ENCODE results near the gene ISOC1. TPM values are rescaled to one million over a fixed set of nuclear protein-coding genes. Genes with fewer than 3 reads are reported as not detected.

Gene ISOC1
- total and polyA plus RNA-seq, 2 donors (not counting 1 experiment from before 2014, with no cell fraction given), result 7.5 to 10.6 TPM

- H4K20me1 ChIP-seq (ENCODE audit: control insufficient read depth, insufficient read depth, low read length, poor library complexity, severe bottlenecking), result no peaks in the 10 kb centered on the region
- H3K4me3 ChIP-seq (ENCODE audit: control extremely low read depth in 1 of 5, extremely low read depth in 1 of 5, insufficient read depth in 1 of 5, low read depth in 2 of 5, low read length in 4 of 5), result no peak overlapping the region
- DNase-seq (no peak), ATAC-seq (ENCODE audit: low read depth) (no peak)
- Mint-ChIP-seq H3K4me1 (no peaks in the 10 kb centered on the region), H3K4me3 (no peak overlapping the region), H3K9me3 (ENCODE audit: insufficient read depth) (no peaks in the 10 kb centered on the region), H3K27me3 (no peaks in the 10 kb centered on the region), H3K27ac (no peak overlapping the region)
- no peak overlapping the region for H3K9ac ChIP-seq (ENCODE audit: low read length)
- no peak overlapping the region for H3K27ac ChIP-seq (ENCODE audit: low read length in 2 of 2)
- no peaks in the 10 kb centered on the region for H3K79me2 ChIP-seq (ENCODE audit: control insufficient read depth, insufficient read depth, low read length)
- TF ChIP-seq CTCF (IDR thresholded peaks at IDR 0.05), result no peak
- TF ChIP-seq EZH2 (IDR thresholded peaks at IDR 0.05; ENCODE audit: borderline replicate concordance, insufficient read depth, low read depth, low read length, poor library complexity, severe bottlenecking), result no peak
- H3K4me1 ChIP-seq (ENCODE audit: control insufficient read depth in 2 of 2, insufficient read depth in 2 of 2, low read length in 2 of 2), result no peaks in the 10 kb centered on the region
- H3K36me3 ChIP-seq (replicated peaks in 1 of 2; ENCODE audit: control extremely low read depth in 1 of 2, control insufficient read depth in 1 of 2, extremely low read depth in 1 of 2, insufficient read depth in 2 of 2, low read length in 1 of 2), result peaks cover 0 to 5% of the 10 kb centered on the region in 2 experiments
- no peaks in the 10 kb centered on the region for H3K27me3 ChIP-seq (replicated peaks in 1 of 4; ENCODE audit: control extremely low read depth in 1 of 4, control insufficient read depth in 3 of 4, insufficient read depth in 4 of 4, low read length in 3 of 4)
- H3K4me2 ChIP-seq (replicated peaks; ENCODE audit: low read depth, low read length, poor library complexity, severe bottlenecking), result no peak overlapping the region
- WGBS (ENCODE audit: insufficient coverage), result 88% methylated on average over 1 of the region's 10 CpGs
- intact Hi-C loops (cut with micrococcal nuclease), result no loop called here
- ChIA-PET CTCF (no interaction called here), POLR2A (no interaction called here)
- H3K9me3 ChIP-seq (ENCODE audit: control extremely low read depth in 1 of 3, control insufficient read depth in 2 of 3, insufficient read depth in 1 of 3, low read length in 2 of 3), result no peaks in the 10 kb centered on the region
- no peak overlapping the region for H2AFZ ChIP-seq (ENCODE audit: insufficient read depth, low read depth, low read length, poor library complexity, severe bottlenecking)
These were observed 20.1 kb downstream of the ISOC1 start for GRCh38 chr5:129114539-129115193.

GRCh38 chr5:129115680-129116079 is 21.1 kb downstream of the ISOC1 start:
- POLR2A ChIA-PET, result no interaction called here
- CTCF ChIA-PET, result no interaction called here
- no peak for ATAC-seq (ENCODE audit: low read depth)
- no peaks in the 10 kb centered on the region for H3K79me2 ChIP-seq (ENCODE audit: control insufficient read depth, insufficient read depth, low read length)
- no CpG with 5 or more reads among the region's 2 CpGs for WGBS (ENCODE audit: insufficient coverage)
- no peaks in the 10 kb centered on the region for H3K4me1 Mint-ChIP-seq
- no peak for TF ChIP-seq CTCF (IDR thresholded peaks at IDR 0.05)
- no peak for TF ChIP-seq EZH2 (IDR thresholded peaks at IDR 0.05; ENCODE audit: borderline replicate concordance, insufficient read depth, low read depth, low read length, poor library complexity, severe bottlenecking)
- H3K9me3 ChIP-seq (ENCODE audit: control extremely low read depth in 1 of 3, control insufficient read depth in 2 of 3, insufficient read depth in 1 of 3, low read length in 2 of 3), result no peaks in the 10 kb centered on the region
- no peaks in the 10 kb centered on the region for H4K20me1 ChIP-seq (ENCODE audit: control insufficient read depth, insufficient read depth, low read length, poor library complexity, severe bottlenecking)
- no peak for DNase-seq
- no peak overlapping the region for H3K4me2 ChIP-seq (replicated peaks; ENCODE audit: low read depth, low read length, poor library complexity, severe bottlenecking)
- intact Hi-C loops (cut with micrococcal nuclease), result no loop called here
- no peak overlapping the region for H3K4me3 Mint-ChIP-seq
- no peaks in the 10 kb centered on the region for H3K27me3 Mint-ChIP-seq
- H3K27ac Mint-ChIP-seq, result no peak overlapping the region
- no peaks in the 10 kb centered on the region for H3K4me1 ChIP-seq (ENCODE audit: control insufficient read depth in 2 of 2, insufficient read depth in 2 of 2, low read length in 2 of 2)
- H3K27me3 ChIP-seq (replicated peaks in 1 of 4; ENCODE audit: control extremely low read depth in 1 of 4, control insufficient read depth in 3 of 4, insufficient read depth in 4 of 4, low read length in 3 of 4), result no peaks in the 10 kb centered on the region
- no peak overlapping the region for H3K4me3 ChIP-seq (ENCODE audit: control extremely low read depth in 1 of 5, extremely low read depth in 1 of 5, insufficient read depth in 1 of 5, low read depth in 2 of 5, low read length in 4 of 5)
- H3K36me3 ChIP-seq (replicated peaks in 1 of 2; ENCODE audit: control extremely low read depth in 1 of 2, control insufficient read depth in 1 of 2, extremely low read depth in 1 of 2, insufficient read depth in 2 of 2, low read length in 1 of 2), result peaks cover 0 to 2% of the 10 kb centered on the region in 2 experiments
- no peak overlapping the region for H2AFZ ChIP-seq (ENCODE audit: insufficient read depth, low read depth, low read length, poor library complexity, severe bottlenecking)
- no peaks in the 10 kb centered on the region for H3K9me3 Mint-ChIP-seq (ENCODE audit: insufficient read depth)
- no peak overlapping the region for H3K27ac ChIP-seq (ENCODE audit: low read length in 2 of 2)
- no peak overlapping the region for H3K9ac ChIP-seq (ENCODE audit: low read length)
